GM19467 (cell line): Measurements from ENCODE around the gene NOS1.
"Not testable (repeated sequence)": the region's sequence is repeated elsewhere in the genome, so short reads cannot be mapped to it uniquely, and the experiment has no call there.

Experiments used
- ATAC-seq: cut with Tn5 transposase; IDR thresholded peaks from one replicate; pipeline ENCODE4 v1.9.1; 2021; ENCODE audit warnings: mild to moderate bottlenecking, moderate library complexity; ENCODE audit not compliant: unreplicated experiment

Gene NOS1

DNA sequence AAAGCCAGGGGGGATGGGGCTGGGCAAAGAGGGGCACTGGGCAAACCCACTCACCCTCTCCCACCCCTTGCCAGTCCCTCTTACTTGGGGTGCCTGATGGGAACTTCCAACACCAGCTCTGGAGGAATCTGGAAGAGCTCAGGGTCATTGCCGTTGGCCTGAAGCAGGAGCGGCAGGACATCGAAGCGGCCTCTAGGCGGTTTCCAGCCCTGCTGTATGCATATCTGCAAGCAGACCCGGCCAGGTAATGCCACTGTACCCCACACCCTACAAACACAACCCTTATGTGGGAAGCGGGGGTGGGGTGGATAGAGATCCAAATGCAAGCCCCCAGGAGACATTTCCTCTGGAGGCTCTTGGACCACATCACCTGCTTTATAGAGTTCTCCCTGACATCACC lies 83.6 kb downstream of the NOS1 start:
- no peak for ATAC-seq

- ATAC-seq: no peak
Measured at GRCh38 chr12:117273091-117273490, 88.3 kb downstream of the NOS1 start.

DNA sequence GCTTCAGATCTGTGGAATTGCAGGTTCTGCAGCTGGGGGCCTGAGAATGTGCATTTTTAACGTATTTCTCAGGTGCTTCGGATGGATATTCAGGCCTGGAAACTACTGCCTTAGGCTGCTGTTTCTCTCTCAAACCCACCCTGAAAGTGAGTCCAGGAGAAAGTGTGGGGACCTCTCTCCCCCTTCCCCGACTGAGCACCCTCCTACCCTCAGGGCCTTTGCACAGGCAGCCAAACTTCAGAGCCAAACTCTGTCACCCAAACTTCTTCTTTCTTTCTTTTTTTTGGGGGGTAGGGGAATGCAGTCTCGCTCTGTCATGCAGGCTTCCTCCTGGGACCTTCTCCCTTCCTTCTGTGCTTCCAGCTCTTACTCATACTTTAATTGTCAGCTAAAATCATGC lies 88.7 kb downstream of the NOS1 start:
- ATAC-seq: no peak

DNA sequence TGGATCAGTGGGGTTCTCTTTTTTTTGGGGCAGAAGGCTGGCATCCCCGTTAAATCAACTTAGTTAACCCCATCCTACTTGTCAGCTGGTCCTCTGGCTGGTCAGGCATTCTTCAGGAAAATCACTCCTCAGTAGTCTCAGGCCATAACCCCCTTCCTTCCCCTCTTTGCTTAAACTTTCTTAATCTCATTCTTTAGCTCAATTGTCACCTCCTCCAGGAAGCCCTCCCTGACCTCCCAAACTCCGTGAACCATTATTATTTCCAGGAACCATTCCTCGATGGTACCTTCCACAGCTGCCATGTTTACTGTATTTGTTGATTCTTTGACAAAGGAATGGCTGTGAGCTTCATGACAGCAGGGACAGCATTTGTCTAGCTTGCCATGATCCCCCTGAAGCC lies 98.7 kb downstream of the NOS1 start:
- ATAC-seq: no peak

DNA sequence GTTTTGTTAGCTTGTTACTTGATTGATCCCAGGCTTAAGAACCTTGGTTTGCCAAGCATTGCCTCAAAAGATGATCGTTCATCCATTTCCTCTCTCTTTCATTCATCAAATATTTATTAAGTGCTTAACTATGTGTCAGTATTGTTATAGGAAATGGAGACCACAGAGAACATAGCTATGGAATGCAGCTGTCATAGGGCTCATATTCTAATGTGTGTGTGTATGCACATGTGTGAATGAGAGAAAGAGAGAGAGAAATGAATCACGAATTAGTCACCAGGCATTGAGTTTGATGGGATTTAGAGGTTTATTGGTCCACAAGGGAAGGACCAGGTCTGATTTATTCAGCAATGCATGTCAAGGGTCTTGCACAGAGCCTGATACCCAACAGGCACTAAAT lies 100.2 kb downstream of the NOS1 start:
- ATAC-seq: no peak

DNA sequence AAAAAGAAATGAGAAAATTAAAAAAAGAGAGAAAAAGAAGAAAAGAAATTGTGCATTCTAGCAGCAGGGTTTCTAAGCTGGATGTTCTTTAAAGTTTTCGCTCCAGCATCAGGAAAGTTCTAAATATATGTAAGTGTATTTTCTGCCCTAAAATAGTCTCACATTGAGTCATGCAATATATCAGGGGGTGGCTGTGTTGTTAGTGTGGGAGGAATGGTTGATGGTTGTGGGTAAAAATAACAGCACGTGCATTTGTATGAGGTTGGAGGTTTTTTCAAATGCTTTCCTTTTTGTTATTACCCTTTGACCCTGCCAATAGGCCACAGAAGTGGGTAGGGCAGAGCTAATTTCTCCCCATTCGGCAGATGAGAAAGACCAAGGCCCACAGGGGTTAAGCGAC lies 106.0 kb downstream of the NOS1 start:
- no peak for ATAC-seq

DNA sequence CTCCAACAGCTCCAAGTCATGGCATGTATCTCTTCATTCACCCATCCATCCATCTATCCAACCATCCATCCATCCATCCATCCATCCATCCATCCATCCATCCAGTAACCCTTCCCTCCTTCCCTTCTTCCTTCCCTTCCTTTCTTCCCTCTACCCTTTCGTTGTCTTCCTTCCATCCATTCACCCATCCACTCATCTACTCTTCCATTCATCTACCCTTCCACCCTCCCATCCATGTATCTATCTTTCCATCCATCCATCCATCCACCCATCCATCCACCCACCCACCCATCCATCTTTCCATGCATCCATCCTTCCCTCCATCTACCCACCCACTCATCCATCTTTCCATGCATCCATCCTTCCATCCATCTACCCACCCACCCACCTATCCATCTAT lies 117.9 kb downstream of the NOS1 start:
- ATAC-seq: no peak

- no peak for ATAC-seq
Measured at GRCh38 chr12:117241697-117242096, 119.7 kb downstream of the NOS1 start.

DNA sequence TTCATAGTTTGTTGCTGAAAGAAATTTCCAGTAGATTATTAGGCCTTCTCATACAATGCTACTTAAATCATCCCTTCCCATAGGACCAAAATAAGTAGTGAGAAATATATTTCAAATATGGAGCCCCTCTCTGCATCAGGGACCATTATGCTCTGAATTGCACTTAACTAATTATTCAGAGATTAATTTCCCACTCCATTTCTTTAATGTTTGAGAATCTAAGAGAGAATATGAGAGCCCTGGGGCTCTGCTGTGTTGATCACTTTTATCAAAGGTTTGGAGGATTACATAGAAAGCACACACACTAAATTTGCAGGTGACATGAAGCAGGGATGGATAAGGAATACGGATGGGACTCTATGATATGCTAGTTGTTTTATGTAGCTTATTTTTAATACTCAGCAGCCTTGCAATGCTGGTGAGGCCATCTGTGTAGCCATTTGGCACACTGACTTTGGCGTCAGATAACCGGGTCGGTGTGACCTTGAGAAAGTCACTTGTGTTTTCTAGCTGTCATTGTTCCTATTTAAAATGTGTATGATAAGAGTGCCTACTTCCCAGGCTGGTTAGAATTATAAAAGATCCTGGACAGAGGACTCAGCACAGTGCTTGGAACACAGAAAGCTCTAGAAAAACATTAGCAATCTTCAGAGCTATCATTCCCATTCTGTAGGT lies 121.2 kb downstream of the NOS1 start:
- ATAC-seq: no peak

DNA sequence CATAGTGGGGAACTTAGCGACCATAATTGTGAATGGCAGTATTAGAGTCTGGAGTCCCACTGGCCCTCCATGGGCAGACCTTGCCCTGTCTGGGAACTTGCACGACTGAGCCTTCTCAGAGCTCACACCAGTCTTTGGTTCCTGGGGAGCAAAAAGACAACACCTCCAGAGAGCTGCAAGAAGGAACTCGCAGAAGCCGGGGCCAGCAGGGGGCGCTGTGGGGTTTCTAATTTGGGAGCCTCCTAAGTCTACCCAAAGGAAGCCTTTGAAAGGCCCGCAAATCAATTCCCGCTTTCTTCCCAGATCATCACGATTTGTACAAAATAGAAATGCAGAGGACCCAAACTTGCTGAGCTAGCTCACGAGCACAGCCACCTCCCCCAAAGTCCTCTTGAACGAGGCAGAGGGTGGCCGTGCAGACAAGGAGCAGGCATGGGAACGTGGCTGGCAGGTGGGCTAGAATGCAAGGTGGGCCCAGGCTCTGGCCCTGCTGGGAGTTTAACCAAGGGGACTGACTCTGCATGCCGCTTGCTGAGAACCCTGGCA lies 124.9 kb downstream of the NOS1 start:
- no peak for ATAC-seq

DNA sequence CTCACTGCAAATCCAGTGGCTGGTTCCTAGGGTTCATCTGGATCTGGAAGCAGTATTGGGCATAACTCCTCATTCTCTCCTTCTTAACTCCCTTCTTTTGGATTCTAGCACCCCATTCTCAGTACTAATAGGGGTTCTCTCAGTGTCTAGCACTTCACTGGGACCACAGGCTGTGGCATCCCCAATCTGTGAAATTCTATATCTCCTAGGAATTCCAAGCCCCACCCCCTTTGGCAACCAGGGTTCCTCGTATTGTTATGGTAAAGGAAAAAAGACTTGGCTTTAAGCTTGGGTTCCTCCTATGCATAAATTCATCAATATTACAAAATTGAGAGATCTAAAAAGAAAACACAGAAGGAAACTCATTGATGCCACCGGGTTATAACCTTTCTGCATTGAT lies 126.2 kb downstream of the NOS1 start:
- no peak for ATAC-seq

GRCh38 chr12:117234441-117234840 lies 127.0 kb downstream of the NOS1 start:
- no peak for ATAC-seq

- ATAC-seq: no peak
Measured at GRCh38 chr12:117231750-117232149, 129.7 kb downstream of the NOS1 start.

GRCh38 chr12:117228239-117228638 lies 133.2 kb downstream of the NOS1 start:
- no peak for ATAC-seq

GRCh38 chr12:117227000-117227653 lies 134.3 kb downstream of the NOS1 start:
- ATAC-seq: no peak

DNA sequence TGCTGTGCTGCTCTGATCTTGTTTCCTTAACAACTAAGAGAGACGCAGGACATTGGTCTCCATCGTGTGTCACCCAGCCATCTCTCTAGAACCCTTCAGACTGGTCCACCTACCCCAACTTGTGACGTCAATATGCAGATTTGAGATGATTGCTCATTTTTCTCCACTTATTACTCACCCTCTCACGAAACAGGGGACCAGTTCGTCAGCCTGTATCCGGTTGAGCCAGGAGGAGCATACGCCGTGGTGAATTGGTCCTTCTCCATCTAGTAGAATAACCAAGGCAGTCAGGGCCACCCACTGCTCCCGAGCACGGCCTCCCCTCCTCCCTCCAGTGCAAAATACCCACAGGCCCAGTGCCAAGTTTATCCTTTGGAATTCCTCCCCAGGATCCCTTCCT lies 134.9 kb downstream of the NOS1 start:
- no peak for ATAC-seq

DNA sequence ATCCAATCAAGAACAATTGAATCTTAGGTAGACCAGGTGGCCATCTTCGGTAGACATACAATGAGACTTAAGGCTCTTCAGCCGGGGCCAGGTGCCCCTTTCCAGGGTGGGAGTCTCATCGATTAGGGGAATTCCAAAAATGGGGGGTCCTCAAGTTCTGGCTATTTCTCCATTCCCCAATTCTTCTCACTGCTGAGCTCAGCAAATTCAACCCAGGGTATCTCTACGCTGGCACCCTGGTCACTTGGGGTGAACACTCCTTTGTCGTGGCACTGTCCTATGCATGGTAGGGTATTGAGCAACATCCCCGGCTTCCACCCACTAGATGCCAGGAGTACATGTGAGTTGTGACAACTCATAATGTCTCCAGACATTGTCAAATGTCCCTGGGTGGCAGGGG lies 136.2 kb downstream of the NOS1 start:
- ATAC-seq: no peak

DNA sequence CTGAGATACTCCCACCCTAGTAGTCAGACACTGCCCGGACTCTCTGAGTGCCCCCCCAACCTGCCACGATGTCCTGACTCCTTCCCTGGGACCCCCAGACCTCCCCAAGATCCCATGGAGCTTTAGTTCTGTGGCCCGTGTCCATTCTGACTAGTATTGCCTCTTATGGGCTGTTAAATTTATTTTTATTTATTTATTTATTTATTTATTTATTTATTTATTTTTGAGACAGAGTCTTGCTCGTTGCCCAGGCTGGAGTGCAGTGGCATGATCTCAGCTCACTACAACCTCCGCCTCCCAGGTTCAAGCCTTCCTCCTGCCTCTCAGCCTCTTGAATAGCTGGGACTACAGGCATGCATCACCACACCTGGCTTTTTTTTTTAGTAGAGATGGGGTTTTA lies 140.5 kb downstream of the NOS1 start:
- ATAC-seq: not testable (repeated sequence)

DNA sequence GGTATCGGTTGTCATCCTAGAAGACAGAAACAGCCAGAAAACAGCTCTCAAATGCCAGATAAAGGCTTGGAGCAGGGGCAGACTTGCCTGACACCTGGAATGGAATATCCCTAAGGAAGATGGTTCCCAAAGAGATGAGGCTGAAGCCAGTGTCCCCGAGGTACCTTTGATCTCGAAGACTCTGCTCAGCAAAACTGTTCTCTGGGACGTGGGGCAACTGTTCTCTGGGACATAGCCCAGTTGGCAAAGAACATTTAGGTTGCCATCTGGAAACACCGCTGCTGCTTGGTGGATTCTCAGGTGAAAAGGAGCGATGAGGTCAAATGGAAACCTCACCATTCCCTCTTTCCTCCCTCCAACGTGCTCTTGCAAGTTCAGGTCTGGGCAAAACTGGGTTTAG lies 143.3 kb downstream of the NOS1 start:
- no peak for ATAC-seq

GRCh38 chr12:117216686-117217085 lies 144.7 kb downstream of the NOS1 start:
- no peak for ATAC-seq

- ATAC-seq: no peak
Measured at GRCh38 chr12:117214797-117215196, 146.6 kb downstream of the NOS1 start.

DNA sequence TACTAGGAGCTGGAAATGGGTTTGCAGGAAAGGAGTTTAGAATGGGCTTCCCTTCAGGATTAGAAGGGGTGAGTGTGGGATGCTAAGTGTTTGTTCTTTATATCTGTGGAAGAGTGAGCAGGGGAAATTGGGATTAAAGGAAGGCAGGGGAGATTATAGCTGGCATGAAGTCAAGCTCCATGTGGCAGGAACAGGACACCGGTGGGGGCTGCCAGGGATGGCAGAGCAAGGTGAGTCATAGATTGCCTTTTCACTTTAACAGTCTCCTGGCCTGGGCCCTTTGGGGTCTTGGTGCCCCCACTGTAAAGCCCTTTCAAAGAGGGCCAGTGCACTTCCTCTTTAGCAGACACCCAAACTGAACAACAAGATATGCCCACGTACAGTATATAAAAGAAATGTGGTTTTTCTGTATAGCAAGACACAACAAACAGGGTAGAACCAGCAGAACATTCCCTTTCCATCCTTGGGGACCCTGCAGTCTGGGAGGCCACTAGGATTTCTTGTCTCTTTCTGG lies 148.1 kb downstream of the NOS1 start:
- ATAC-seq: no peak
